ENCODE measurements around the gene SNPH.
A peak's percentile ranks its signal among the peaks of the same experiment; 100 is the strongest.

The SNPH gene

DNA sequence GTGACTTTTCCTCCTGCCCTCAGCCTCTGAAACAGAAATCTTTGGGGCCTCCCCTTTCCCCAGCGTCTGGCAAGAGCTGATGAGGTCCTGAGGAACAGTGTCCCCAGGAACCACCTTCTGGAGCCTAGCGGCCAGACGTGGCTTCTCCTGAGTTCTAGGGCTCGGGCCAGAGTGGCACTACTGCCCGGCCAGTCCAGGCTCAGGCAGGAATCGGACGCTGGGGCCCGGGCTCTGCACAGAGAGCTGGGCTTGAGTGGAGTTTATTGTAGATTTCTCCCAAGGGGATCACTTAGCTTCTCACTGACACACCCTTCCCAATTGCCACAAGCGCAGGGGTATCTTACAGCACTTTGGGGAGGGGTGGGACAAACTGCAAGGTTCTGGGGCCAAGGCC lies 42.6 kb downstream of the SNPH start:
- H3K27ac Mint-ChIP-seq, result no peak overlapping the region
- H3K36me3 Mint-ChIP-seq (ENCODE audit: low read depth), result no peaks in the 10 kb centered on the region

GRCh38 chr20:1309439-1309847 lies 43.3 kb downstream of the SNPH start:
- H3K36me3 Mint-ChIP-seq (ENCODE audit: low read depth), result no peaks in the 10 kb centered on the region
- peaks cover 27% of the 10 kb centered on the region for H3K4me1 Mint-ChIP-seq
- H3K4me3 Mint-ChIP-seq, result no peak overlapping the region
- no peak overlapping the region for H3K27ac Mint-ChIP-seq
- no peak for DNase-seq
- H3K9me3 Mint-ChIP-seq, result no peaks in the 10 kb centered on the region
- peaks cover 9% of the 10 kb centered on the region for H3K27me3 Mint-ChIP-seq (ENCODE audit: low read depth, poor library complexity)
- TF ChIP-seq CTCF (IDR thresholded peaks at IDR 0.05), result no peak

More for the DNA sequence above, 42.6 kb downstream of the SNPH start:
- Mint-ChIP-seq H3K4me1 (peaks cover 30% of the 10 kb centered on the region), H3K4me3 (no peak overlapping the region), H3K27me3 (ENCODE audit: low read depth, poor library complexity) (peaks cover 9% of the 10 kb centered on the region), H3K9me3 (no peaks in the 10 kb centered on the region)
- no peak for TF ChIP-seq CTCF (IDR thresholded peaks at IDR 0.05)
- no peak for DNase-seq

- no peak for DNase-seq
- Mint-ChIP-seq H3K4me3 (no peak overlapping the region), H3K4me1 (peaks cover 21% of the 10 kb centered on the region), H3K27ac (no peak overlapping the region), H3K9me3 (no peaks in the 10 kb centered on the region), H3K27me3 (ENCODE audit: low read depth, poor library complexity) (peaks cover 9% of the 10 kb centered on the region), H3K36me3 (ENCODE audit: low read depth) (no peaks in the 10 kb centered on the region)
- TF ChIP-seq CTCF (IDR thresholded peaks at IDR 0.05), result no peak
Measured at GRCh38 chr20:1310071-1310470, 44.0 kb downstream of the SNPH start.

DNA sequence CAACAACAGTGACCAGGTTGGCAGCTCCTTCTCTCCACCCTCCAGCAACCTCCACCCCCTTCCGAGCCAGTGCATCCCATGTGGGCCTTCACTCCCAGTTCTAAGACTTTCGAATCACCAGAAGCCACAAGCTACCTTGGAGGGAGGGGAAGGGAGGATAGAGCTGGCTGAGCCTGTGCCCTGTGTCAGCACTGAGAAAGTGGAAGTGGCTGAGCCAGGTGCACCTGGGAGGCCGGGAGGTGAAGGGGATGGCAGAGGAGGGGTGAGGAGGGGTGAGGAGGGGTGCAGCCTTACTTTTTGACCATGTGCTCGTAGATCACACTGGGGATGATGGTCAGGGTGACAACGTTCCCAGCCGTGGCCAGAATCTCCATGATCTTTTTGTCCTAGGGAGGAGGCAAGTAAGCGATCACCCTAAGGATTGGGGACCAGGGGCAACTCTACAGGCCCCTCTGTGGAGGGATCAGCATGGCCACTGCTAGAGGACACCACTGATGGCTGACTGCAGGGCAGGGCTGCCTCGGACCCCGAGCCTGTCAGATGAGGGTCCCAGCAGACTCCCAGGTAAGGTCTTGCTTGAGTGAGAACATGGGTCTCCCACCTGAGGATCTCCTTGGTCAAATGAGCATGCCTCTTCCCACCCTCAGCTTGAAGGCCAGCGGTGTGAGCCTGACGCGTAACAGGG lies 44.6 kb downstream of the SNPH start:
- Mint-ChIP-seq H3K9me3 (no peaks in the 10 kb centered on the region), H3K27ac (no peak overlapping the region), H3K36me3 (ENCODE audit: low read depth) (no peaks in the 10 kb centered on the region), H3K4me3 (no peak overlapping the region), H3K27me3 (ENCODE audit: low read depth, poor library complexity) (peaks cover 9% of the 10 kb centered on the region), H3K4me1 (peaks cover 21% of the 10 kb centered on the region)
- no peak for DNase-seq
- TF ChIP-seq CTCF (IDR thresholded peaks at IDR 0.05), result no peak

DNA sequence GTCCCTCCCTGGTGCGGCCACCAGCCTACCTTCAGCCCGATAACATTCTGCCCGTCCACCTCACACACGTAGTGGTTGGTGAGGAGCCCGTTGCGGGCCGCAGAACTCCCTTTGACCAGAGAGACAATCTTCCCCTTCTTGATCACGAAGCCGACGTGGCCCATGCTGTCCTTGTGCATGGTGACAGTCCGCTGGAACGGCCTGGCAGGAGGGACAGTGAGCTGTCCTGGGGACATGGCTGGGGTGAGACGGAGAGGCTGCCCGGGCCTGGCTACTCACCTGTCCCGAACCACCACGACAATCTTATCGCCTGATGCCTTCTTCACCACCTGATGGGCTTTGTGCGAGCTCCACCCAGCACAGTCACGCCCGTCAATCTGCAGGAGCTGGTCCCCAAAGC lies 46.2 kb downstream of the SNPH start:
- no peak for DNase-seq
- H3K4me1 Mint-ChIP-seq, result peaks cover 21% of the 10 kb centered on the region
- peaks cover 12% of the 10 kb centered on the region for H3K27me3 Mint-ChIP-seq (ENCODE audit: low read depth, poor library complexity)
- H3K9me3 Mint-ChIP-seq, result no peaks in the 10 kb centered on the region
- TF ChIP-seq CTCF (IDR thresholded peaks at IDR 0.05), result no peak
- H3K27ac Mint-ChIP-seq, result no peak overlapping the region
- no peak overlapping the region for H3K4me3 Mint-ChIP-seq
- H3K36me3 Mint-ChIP-seq (ENCODE audit: low read depth), result no peaks in the 10 kb centered on the region

GRCh38 chr20:1312904-1313235 lies 46.8 kb downstream of the SNPH start:
- peak overlapping the region; percentile 36 for H3K4me3 Mint-ChIP-seq
- no peak for TF ChIP-seq CTCF (IDR thresholded peaks at IDR 0.05)
- DNase-seq, result no peak
- no peaks in the 10 kb centered on the region for H3K36me3 Mint-ChIP-seq (ENCODE audit: low read depth)
- no peaks in the 10 kb centered on the region for H3K9me3 Mint-ChIP-seq
- peaks cover 27% of the 10 kb centered on the region for H3K4me1 Mint-ChIP-seq
- no peak overlapping the region for H3K27ac Mint-ChIP-seq
- H3K27me3 Mint-ChIP-seq (ENCODE audit: low read depth, poor library complexity), result peaks cover 16% of the 10 kb centered on the region
